H9 (cell line): Measurements from ENCODE around the gene BAG3. TPM values are rescaled to one million over a fixed set of nuclear protein-coding genes. Genes with fewer than 3 reads are reported as not detected.

Experiments
- DNase-seq: peaks from one replicate; pipeline ENCODE4 v3.0.0-alpha.2; 2017
- H2AFZ ChIP-seq: one replicate; pipeline ENCODE4 v1.6.1; 2013; ENCODE audit warnings: mild to moderate bottlenecking, low read length, control low read depth, moderate library complexity
- H2AK5ac ChIP-seq: 2 replicates; pipeline ENCODE4 v1.6.1; 2013; ENCODE audit warnings: low read length, control low read depth, mixed read lengths; ENCODE audit not compliant: insufficient read length
- H2BK120ac ChIP-seq: one replicate; pipeline ENCODE4 v1.6.1; 2013; ENCODE audit warnings: low read depth, mild to moderate bottlenecking, low read length, control low read depth, inconsistent platforms; ENCODE audit not compliant: poor library complexity, severe bottlenecking
- H2BK12ac ChIP-seq: 2 replicates; pipeline ENCODE4 v1.6.1; 2013; ENCODE audit warnings: low read length, control low read depth, mixed read lengths, low read depth; ENCODE audit not compliant: insufficient read length
- H2BK15ac ChIP-seq: 2 replicates; pipeline ENCODE4 v1.6.1; 2013; ENCODE audit warnings: low read depth, low read length, control low read depth
- H2BK20ac ChIP-seq: one replicate; pipeline ENCODE4 v1.6.1; 2013; ENCODE audit warnings: low read depth, mild to moderate bottlenecking, low read length, control low read depth, inconsistent platforms; ENCODE audit not compliant: poor library complexity, severe bottlenecking
- H2BK5ac ChIP-seq: 2 replicates; pipeline ENCODE4 v1.6.1; 2013; ENCODE audit warnings: low read length, control low read depth, mixed read lengths; ENCODE audit not compliant: insufficient read length
- H3K14ac ChIP-seq: 2 replicates; pipeline ENCODE4 v1.6.1; 2013; ENCODE audit warnings: low read length, control low read depth; ENCODE audit not compliant: insufficient read depth
- H3K18ac ChIP-seq: 2 replicates; pipeline ENCODE4 v1.6.1; 2013; ENCODE audit warnings: low read depth, mild to moderate bottlenecking, mixed read lengths, low read length, control low read depth; ENCODE audit not compliant: insufficient read length
- H3K23ac ChIP-seq: 2 replicates; pipeline ENCODE4 v1.6.1; 2013; ENCODE audit warnings: low read length, control low read depth, mixed read lengths, low read depth; ENCODE audit not compliant: insufficient read length
- H3K23me2 ChIP-seq: 2 replicates; pipeline ENCODE4 v1.6.1; 2013; ENCODE audit warnings: low read depth, mild to moderate bottlenecking, mixed read lengths, low read length, control low read depth; ENCODE audit not compliant: insufficient read length, poor library complexity, severe bottlenecking
- H3K27ac ChIP-seq: 2 replicates; pipeline ENCODE4 v1.5.1; 2013; ENCODE audit warnings: low read length, control low read depth, mixed read lengths, low read depth; ENCODE audit not compliant: insufficient read length
- H3K27me3 ChIP-seq: 2 replicates; pipeline ENCODE4 v1.6.1; 2013; ENCODE audit warnings: low read length, control low read depth, inconsistent platforms; ENCODE audit not compliant: insufficient read depth
- H3K4ac ChIP-seq: 2 replicates; pipeline ENCODE4 v1.6.1; 2013; ENCODE audit warnings: low read depth, mild to moderate bottlenecking, control low read depth, inconsistent platforms, low read length, moderate library complexity
- H3K4me1 ChIP-seq: 2 replicates; pipeline ENCODE4 v1.6.1; 2013; ENCODE audit warnings: low read length, control low read depth, inconsistent platforms; ENCODE audit not compliant: insufficient read depth
- H3K4me2 ChIP-seq: 2 replicates; pipeline ENCODE4 v1.6.1; 2013; ENCODE audit warnings: low read length, control low read depth, mixed read lengths; ENCODE audit not compliant: insufficient read length, insufficient read depth
- H3K56ac ChIP-seq: 2 replicates; pipeline ENCODE4 v1.6.1; 2013; ENCODE audit warnings: low read depth, mild to moderate bottlenecking, mixed read lengths, low read length, control low read depth; ENCODE audit not compliant: insufficient read length
- H3K79me1 ChIP-seq: 2 replicates; pipeline ENCODE4 v1.6.1; 2013; ENCODE audit warnings: low read depth, mild to moderate bottlenecking, moderate library complexity, low read length, control low read depth, inconsistent platforms; ENCODE audit not compliant: insufficient read depth, poor library complexity, severe bottlenecking
- H3K79me2 ChIP-seq: 2 replicates; pipeline ENCODE4 v1.6.1; 2013; ENCODE audit warnings: low read length, control low read depth, inconsistent platforms; ENCODE audit not compliant: insufficient read depth
- H3K9ac ChIP-seq: 2 replicates; pipeline ENCODE4 v1.6.1; 2013; ENCODE audit warnings: low read length, control low read depth, mixed read lengths; ENCODE audit not compliant: insufficient read length; ENCODE audit errors: extremely low read depth
- H3K9me3 ChIP-seq: one replicate; pipeline ENCODE4 v1.6.1; 2013; ENCODE audit warnings: low read depth, low read length, inconsistent platforms; ENCODE audit not compliant: control insufficient read depth
- H3T11ph ChIP-seq: one replicate; pipeline ENCODE4 v1.6.1; 2013; ENCODE audit warnings: mild to moderate bottlenecking, low read length, control low read depth, inconsistent platforms
- H4K20me1 ChIP-seq: one replicate; pipeline ENCODE4 v1.6.1; 2013; ENCODE audit not compliant: control insufficient read depth, insufficient read length, insufficient read depth
- H4K5ac ChIP-seq: 2 replicates; pipeline ENCODE4 v1.6.1; 2013; ENCODE audit warnings: low read depth, mild to moderate bottlenecking, mixed read lengths, low read length, control low read depth; ENCODE audit not compliant: insufficient read length
- H4K8ac ChIP-seq: replicated peaks from 2 replicates; pipeline ENCODE4 v1.6.1; 2013; ENCODE audit warnings: low read length, control low read depth, mixed read lengths, low read depth; ENCODE audit not compliant: insufficient read length
- H4K91ac ChIP-seq: 2 replicates; pipeline ENCODE4 v1.6.1; 2013; ENCODE audit warnings: low read depth, mild to moderate bottlenecking, moderate library complexity, mixed read lengths, low read length, control low read depth; ENCODE audit not compliant: insufficient read length
- H3K27ac Mint-ChIP-seq, 3 experiments: 2 replicates in 2 of 3; 3 replicates in 1 of 3; pipeline ENCODE4 v1.8.0; 2020 to 2021; ENCODE audit warnings: mixed read lengths in 3 of 3, mild to moderate bottlenecking in 1 of 3, moderate library complexity in 1 of 3
- H3K27me3 Mint-ChIP-seq: 2 replicates; pipeline ENCODE4 v1.8.0; 2021; ENCODE audit warnings: low read depth, mild to moderate bottlenecking, moderate library complexity, mixed read lengths
- H3K36me3 Mint-ChIP-seq, 3 experiments: 2 replicates in 2 of 3; 3 replicates in 1 of 3; pipeline ENCODE4 v1.8.0; 2020 to 2021; ENCODE audit warnings: low read depth in 3 of 3, mixed read lengths in 3 of 3; ENCODE audit not compliant: insufficient read depth in 1 of 3
- H3K4me1 Mint-ChIP-seq, 2 experiments: 2 replicates each; pipeline ENCODE4 v1.8.0; 2020; ENCODE audit warnings: mixed read lengths in 2 of 2
- H3K4me3 Mint-ChIP-seq, 2 experiments: 2 replicates in 1 of 2; 3 replicates in 1 of 2; pipeline ENCODE4 v1.8.0; 2020 to 2021; ENCODE audit warnings: mild to moderate bottlenecking in 2 of 2, mixed read lengths in 2 of 2, moderate library complexity in 1 of 2
- H3K9me3 Mint-ChIP-seq, 2 experiments: 2 replicates in 1 of 2; 3 replicates in 1 of 2; pipeline ENCODE4 v1.8.0; 2020; ENCODE audit warnings: mild to moderate bottlenecking in 2 of 2, mixed read lengths in 2 of 2, moderate library complexity in 1 of 2
- WGBS: extraction: QIAGEN DNeasy Blood & Tissue Kit; methylation state at CpG from one replicate; pipeline ENCODE4 v1.1.7; 2013; ENCODE audit warnings: missing lambda C conversion rate, low lambda C conversion rate, mixed read lengths; ENCODE audit not compliant: insufficient read length; ENCODE audit errors: extremely low coverage; 5-methylcytosine and 5-hydroxymethylcytosine counted together
- total RNA-seq: library from RNA; stranded (reverse); gene quantifications from 2 replicates; pipeline ENCODE4 v1.2.1, GENCODE V29; 2021
- TF ChIP-seq, protein P1 (sequence below): fragments of 200-600 bp; sonication (generic); conservative IDR thresholded peaks from 3 replicates; pipeline ENCODE4 v1.8.0; 2021; ENCODE audit warnings: antibody characterized with exemption, mild to moderate bottlenecking

BAG3 gene
- total RNA-seq, 1 experiment from 2014 or later, result 11.4 TPM

DNA sequence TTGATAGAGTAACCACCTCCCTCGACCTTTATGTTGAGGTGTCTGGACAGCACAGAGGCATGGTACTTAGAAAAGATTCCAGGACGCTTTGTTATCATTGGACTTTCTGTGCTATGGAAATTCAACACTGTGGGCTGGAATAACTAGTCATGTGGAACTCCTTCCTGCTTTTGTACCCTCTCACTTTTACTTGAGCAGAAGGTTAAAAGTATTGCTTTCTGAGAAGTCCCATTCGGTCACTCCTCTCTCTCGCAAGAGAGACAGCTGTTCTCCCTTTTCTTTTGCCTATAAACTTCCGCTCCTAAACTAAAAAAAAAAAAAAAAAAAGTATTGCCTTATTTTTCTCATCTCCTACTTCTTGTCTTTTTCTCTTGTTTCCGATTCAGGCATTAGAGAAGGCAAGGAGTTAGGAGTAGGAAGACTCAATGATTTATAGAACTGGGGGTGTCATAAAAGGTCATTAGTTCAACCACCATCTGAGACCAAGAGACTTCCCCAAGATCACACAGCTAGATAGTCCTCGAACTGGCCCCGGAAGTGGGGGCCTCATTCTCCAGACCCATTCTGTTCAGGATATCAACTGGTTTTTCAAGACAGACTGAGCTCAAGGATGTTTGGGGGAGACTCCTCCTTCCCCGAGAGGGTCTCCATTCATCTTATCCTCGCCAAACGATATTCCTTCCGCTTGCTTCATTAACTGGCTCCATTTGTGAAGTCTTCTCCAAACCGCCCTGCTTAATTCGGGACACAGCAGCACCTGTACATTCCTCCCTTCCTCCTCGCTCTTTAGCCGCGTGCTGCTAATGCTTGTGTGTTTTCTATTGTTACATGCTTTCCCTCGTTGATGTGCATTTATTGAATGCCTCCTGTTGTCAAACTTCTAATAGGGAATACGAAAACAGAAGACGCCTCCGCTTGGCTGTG, 73.7 kb downstream of the BAG3 start:
- Histone ChIP-seq H2AK5ac (no peak overlapping the region), H3K79me1 (peaks cover 5% of the 10 kb centered on the region), H3K27me3 (no peaks in the 10 kb centered on the region), H3K18ac (peak overlapping the region; percentile 0), H4K20me1 (no peaks in the 10 kb centered on the region), H3K4me2 (peak overlapping the region; percentile 50), H2BK120ac (no peak overlapping the region), H4K8ac (no peak overlapping the region), H3T11ph (no peak overlapping the region), H4K91ac (no peak overlapping the region), H3K27ac (no peak overlapping the region), H2AFZ (no peak overlapping the region), H3K79me2 (peaks cover 3% of the 10 kb centered on the region; the same call in 1 of the 2 replicates), H3K4me1 (peaks cover 3% of the 10 kb centered on the region; the same call in 1 of the 2 replicates), H3K56ac (no peak overlapping the region), H2BK15ac (no peak overlapping the region), H3K4ac (no peak overlapping the region), H2BK12ac (no peak overlapping the region), H3K9ac (no peak overlapping the region), H2BK5ac (no peak overlapping the region), H2BK20ac (no peak overlapping the region), H3K14ac (no peak overlapping the region), H3K9me3 (no peaks in the 10 kb centered on the region), H3K23ac (no peak overlapping the region), H3K23me2 (peaks cover 6% of the 10 kb centered on the region), H4K5ac (no peak overlapping the region)
- WGBS, result no CpG with 5 or more reads among the region's 21 CpGs
- no peak for DNase-seq
- Mint-ChIP-seq H3K27ac (peak overlapping the region; percentile 15 to 67 (median 27); a peak in 5 of 7 replicates), H3K27me3 (no peaks in the 10 kb centered on the region), H3K9me3 (peaks cover 11 to 14% of the 10 kb centered on the region in 2 experiments), H3K36me3 (peaks cover 6 to 10% (median 8%) of the 10 kb centered on the region in 3 experiments), H3K4me1 (peaks cover 35 to 42% of the 10 kb centered on the region in 2 experiments), H3K4me3 (peak overlapping the region; percentile 58 to 70)
- TF ChIP-seq, protein P1, sequence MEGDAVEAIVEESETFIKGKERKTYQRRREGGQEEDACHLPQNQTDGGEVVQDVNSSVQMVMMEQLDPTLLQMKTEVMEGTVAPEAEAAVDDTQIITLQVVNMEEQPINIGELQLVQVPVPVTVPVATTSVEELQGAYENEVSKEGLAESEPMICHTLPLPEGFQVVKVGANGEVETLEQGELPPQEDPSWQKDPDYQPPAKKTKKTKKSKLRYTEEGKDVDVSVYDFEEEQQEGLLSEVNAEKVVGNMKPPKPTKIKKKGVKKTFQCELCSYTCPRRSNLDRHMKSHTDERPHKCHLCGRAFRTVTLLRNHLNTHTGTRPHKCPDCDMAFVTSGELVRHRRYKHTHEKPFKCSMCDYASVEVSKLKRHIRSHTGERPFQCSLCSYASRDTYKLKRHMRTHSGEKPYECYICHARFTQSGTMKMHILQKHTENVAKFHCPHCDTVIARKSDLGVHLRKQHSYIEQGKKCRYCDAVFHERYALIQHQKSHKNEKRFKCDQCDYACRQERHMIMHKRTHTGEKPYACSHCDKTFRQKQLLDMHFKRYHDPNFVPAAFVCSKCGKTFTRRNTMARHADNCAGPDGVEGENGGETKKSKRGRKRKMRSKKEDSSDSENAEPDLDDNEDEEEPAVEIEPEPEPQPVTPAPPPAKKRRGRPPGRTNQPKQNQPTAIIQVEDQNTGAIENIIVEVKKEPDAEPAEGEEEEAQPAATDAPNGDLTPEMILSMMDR, result no peak
